ENCODE measurements around the gene RPL41. TPM values are rescaled to one million over a fixed set of nuclear protein-coding genes. Genes with fewer than 3 reads are reported as not detected.
A peak's percentile ranks its signal among the peaks of the same experiment; 100 is the strongest.

Gene RPL41
- total RNA-seq, 1 experiment from 2014 or later = 3,551 TPM

GRCh38 chr12:56152756-56153677 is 36.6 kb downstream of the RPL41 start:
- ATAC-seq (no peak), DNase-seq (no peak)
- Histone ChIP-seq H3K9me3 (ENCODE audit: low read length) (no peaks in the 10 kb centered on the region), H3K9ac (ENCODE audit: low read length) (peak overlapping the region; percentile 79), H3K4me1 (ENCODE audit: insufficient read depth, low read length) (peaks cover 24% of the 10 kb centered on the region), H3K27me3 (ENCODE audit: low read length) (no peaks in the 10 kb centered on the region), H3K27ac (ENCODE audit: low read length) (no peak overlapping the region), H3K9me2 (replicated peaks; ENCODE audit: low read length) (no peaks in the 10 kb centered on the region), H3F3A (ENCODE audit: low read length, unreplicated experiment) (peaks cover 3% of the 10 kb centered on the region), H3K4me2 (ENCODE audit: low read length) (peak overlapping the region; percentile 99), H4K20me1 (ENCODE audit: low read length) (no peaks in the 10 kb centered on the region), H3K79me2 (ENCODE audit: low read length) (peaks cover 12% of the 10 kb centered on the region), H3K36me3 (ENCODE audit: low read depth, low read length) (no peaks in the 10 kb centered on the region; the same call in 1 of the 2 replicates), H3K4me3 (ENCODE audit: low read length) (peak overlapping the region; percentile 84), H2AFZ (ENCODE audit: low read length) (peak overlapping the region; percentile 80)
- TF ChIP-seq EZH2 (IDR thresholded peaks at IDR 0.05; ENCODE audit: low read length, unreplicated experiment) (no peak), EZH2phosphoT487 (IDR thresholded peaks at IDR 0.05; ENCODE audit: borderline replicate concordance, low read length) (no peak), CTCF (conservative IDR thresholded peaks at IDR 0.05; ENCODE audit: low read depth, low read length) (no peak)
- TSS peak; percentile 70 for BruUV-seq (replicated peaks)
- POLR2A ChIA-PET (ENCODE audit: unreplicated experiment) = no interaction called here
- intact Hi-C loops (cut with micrococcal nuclease) = loop anchor here (1.0 kb wide), 1 partner anchor 27 kb away; no protein-coding TSS in a partner anchor
- CTCF ChIA-PET = no interaction called here

GRCh38 chr12:56153678-56154065 is 37.2 kb downstream of the RPL41 start:
- intact Hi-C loops (cut with micrococcal nuclease) = no loop called here
- Histone ChIP-seq H3K27ac (ENCODE audit: low read length) (no peak overlapping the region), H3K9me3 (ENCODE audit: low read length) (no peaks in the 10 kb centered on the region), H3K4me1 (ENCODE audit: insufficient read depth, low read length) (peaks cover 24% of the 10 kb centered on the region), H3K9ac (ENCODE audit: low read length) (no peak overlapping the region), H4K20me1 (ENCODE audit: low read length) (peaks cover under 1% of the 10 kb centered on the region), H3F3A (ENCODE audit: low read length, unreplicated experiment) (peaks cover 3% of the 10 kb centered on the region), H2AFZ (ENCODE audit: low read length) (no peak overlapping the region), H3K9me2 (replicated peaks; ENCODE audit: low read length) (no peaks in the 10 kb centered on the region), H3K27me3 (ENCODE audit: low read length) (no peaks in the 10 kb centered on the region), H3K79me2 (ENCODE audit: low read length) (peaks cover 17% of the 10 kb centered on the region), H3K4me2 (ENCODE audit: low read length) (peak overlapping the region; percentile 99), H3K4me3 (ENCODE audit: low read length) (peak overlapping the region; percentile 84; the same call in 1 of the 2 replicates), H3K36me3 (ENCODE audit: low read depth, low read length) (no peaks in the 10 kb centered on the region; the same call in 1 of the 2 replicates)
- CTCF ChIA-PET = no interaction called here
- DNase-seq (no peak), ATAC-seq (no peak)
- TF ChIP-seq CTCF (conservative IDR thresholded peaks at IDR 0.05; ENCODE audit: low read depth, low read length) (no peak), EZH2phosphoT487 (IDR thresholded peaks at IDR 0.05; ENCODE audit: borderline replicate concordance, low read length) (no peak), EZH2 (IDR thresholded peaks at IDR 0.05; ENCODE audit: low read length, unreplicated experiment) (no peak)
- POLR2A ChIA-PET (ENCODE audit: unreplicated experiment) = no interaction called here
- BruUV-seq (replicated peaks) = no TSS peak
